Pulmonary artery endothelial cell (primary cell): ENCODE measurements around the gene PIEZO1. TPM values are rescaled to one million over a fixed set of nuclear protein-coding genes. Genes with fewer than 3 reads are reported as not detected.
"Not testable (repeated sequence)": the region's sequence is repeated elsewhere in the genome, so short reads cannot be mapped to it uniquely, and the experiment has no call there.

Experiments used
- DNase-seq: peaks from one replicate; pipeline ENCODE4 v3.0.0-alpha.2; 2011; ENCODE audit warnings: low read depth, low spot score
- total RNA-seq: library from RNA; depleted of rRNA; stranded (reverse); fragments of >200 nt; gene quantifications from 2 replicates; pipeline ENCODE4 v1.2.3, GENCODE V29; 2014

PIEZO1 gene
- total RNA-seq, 1 donor from 2014 or later = 254 TPM

DNA sequence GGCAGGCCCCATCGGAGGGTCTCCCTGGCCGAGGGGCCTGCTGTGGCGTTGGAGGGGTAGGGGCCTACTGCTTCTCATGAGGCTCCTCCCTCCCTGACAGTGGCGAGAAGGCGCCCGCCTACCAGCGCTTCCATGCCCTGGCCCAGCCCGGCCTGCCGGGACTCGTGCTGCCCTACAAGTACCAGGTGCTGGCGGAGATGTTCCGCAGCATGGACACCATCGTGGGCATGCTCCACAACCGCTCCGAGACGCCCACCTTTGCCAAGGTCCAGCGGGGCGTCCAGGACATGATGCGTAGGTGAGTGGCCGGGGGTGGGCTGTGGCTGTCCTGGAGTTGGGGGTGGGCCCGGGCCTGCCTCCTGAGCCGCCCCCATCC is 20.3 kb upstream of the PIEZO1 start:
- DNase-seq = no peak

GRCh38 chr16:88804552-88805339 is 19.7 kb upstream of the PIEZO1 start:
- DNase-seq = no peak

DNA sequence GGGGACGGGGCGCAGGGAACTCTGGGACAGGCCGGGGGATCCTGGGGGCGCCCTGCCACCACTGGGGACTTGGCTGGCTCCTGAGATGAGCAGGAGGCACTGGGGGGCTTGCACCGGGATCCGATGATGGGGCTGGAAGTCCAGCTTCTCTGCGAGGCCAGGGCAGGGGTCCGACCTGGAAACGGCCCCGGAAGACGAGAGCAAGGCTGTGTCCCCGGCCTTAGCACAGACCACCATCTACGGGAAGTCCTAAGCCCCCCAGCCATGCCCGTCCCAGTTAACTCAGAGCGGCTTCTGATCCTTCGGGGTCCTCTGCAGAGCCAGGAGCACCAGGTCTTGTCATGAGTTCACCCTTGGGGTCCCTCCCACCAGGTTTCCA is 19.1 kb upstream of the PIEZO1 start:
- no peak for DNase-seq

DNA sequence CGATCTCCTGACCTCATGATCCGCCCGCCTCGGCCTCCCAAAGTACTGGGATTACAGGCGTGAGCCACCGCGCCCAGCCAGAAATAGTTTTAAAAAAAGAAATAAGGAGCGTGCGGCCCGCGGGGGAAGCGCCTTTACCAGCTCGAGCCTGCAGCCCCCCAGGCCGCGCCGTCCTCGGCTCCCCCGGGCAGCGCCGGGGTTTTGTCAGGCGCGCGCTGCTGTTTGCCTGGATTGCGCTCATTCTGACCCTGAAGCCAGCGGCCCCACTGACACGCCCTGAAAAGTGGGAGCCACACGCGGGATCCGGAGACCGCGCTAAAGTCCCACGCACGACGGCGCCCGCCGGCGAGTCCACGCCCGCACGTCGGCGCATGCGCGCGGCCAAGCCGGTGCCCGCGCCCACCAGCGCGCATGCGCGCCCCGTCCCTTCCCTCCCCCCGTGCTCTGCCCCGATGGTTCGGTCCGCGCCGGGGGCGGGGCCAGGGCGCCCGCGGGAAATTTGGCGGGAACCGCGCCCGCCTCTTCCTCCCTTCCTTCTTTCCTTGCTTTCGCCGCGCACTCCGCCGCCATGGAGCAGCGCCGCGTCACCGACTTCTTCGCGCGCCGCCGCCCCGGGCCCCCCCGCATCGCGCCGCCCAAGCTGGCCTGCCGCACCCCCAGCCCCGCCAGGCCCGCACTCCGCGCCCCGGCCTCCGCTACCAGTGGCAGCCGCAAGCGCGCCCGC is 18.4 kb upstream of the PIEZO1 start, which contains the start of gene CDT1:
CDT1 (plus strand) TSS at position 526 of the 724 bp plus-strand sequence; CDS start at position 569, 43 bp downstream.
- no peak for DNase-seq

DNA sequence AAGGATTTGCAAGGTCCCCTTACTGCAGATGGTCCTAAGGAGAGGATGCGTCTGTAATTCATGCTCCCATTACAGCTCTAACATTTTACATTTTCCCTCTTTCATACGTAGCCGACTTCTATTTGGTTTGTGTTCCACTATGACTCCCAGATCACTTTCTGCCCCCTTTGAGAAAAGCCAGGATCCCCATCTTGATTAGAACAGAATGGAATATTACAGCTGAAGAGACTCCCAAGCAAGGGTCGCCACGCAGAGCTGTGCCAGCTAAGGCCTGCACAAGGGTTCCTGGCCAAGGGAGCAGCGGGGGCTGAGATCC is 15.2 kb upstream of the PIEZO1 start:
- no peak for DNase-seq

DNA sequence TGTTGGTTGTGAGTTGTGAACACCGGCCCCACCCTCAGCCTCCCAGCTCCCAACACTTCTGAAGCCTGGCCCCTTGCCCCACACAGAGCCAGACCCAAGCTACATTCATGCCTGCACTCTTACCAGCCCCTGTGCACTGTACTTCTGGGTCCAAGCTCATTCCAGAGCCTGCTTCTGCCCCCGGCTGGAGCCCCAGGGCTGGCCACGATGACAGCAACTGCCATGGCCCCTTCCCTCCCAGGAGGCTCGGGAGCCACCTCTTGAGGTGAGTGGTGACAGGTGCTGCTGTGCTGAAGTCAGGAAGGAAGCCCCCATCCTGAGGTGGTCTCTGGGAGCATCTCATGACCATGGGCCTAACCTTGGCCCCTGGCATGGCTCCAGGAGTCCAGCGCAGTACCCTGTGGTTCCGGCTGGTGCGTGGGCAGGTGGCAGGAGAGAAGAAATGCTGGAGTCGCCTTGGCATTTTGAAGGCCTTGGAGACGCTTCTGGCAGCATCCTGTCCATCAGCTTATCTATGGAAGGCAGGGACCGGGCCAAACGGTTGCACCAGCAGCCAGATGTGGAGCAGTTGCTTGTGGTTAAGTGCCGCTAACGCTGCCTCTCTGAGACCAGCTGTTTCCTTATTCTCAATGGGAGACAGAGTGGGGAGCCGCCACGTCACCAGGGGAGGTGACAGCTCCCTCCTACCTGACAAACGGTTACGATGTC is 14.7 kb upstream of the PIEZO1 start:
- DNase-seq = no peak

- no peak for DNase-seq
These were observed 13.9 kb upstream of the PIEZO1 start for GRCh38 chr16:88798772-88799455.

DNA sequence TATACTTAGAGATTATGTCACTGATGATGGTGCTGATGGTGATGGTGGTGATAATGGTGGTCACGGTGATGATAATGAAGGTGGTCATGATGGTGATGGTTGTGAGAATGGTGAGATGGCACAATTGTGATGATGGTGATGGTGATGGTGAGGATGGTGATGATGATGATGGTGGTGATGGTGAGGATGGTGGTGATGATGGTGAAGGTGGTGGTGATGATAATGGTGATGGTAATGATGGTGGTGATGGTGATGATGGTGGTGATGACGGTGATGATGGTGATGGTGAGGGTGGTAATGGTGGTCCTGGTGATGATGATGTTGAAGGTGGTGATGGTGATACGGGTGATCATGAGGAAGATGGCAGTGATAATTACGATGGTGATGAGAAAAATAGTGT is 13.1 kb upstream of the PIEZO1 start:
- DNase-seq = no peak

- DNase-seq = no peak
These were observed 11.3 kb upstream of the PIEZO1 start for GRCh38 chr16:88796278-88796677.

- no peak for DNase-seq
These were observed 8.4 kb upstream of the PIEZO1 start for GRCh38 chr16:88793251-88793954.

- DNase-seq = no peak
These were observed 7.7 kb upstream of the PIEZO1 start for GRCh38 chr16:88792668-88793250.

DNA sequence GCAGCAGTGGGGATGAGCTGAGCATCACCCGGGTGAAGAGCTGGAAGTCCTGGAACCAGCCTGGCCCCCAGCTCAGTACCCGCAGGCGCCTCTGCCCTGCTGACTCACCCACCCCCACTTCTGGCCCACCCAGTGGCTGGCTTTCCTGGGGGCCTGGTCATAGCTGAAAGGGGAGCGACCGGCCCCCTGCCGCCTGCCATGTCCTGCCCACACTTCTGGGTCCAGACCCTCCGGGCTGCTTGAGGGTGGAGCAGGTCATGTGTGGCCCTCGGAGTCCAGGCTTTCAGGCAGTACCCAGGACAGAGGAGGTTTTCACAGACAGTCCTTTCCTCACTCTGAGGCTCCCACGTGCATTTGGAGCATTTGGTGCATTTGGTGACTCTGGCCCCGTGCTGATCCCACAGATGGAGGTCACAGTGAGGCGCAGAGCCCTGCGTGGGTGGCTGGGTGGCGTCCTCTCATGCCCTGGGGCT is 7.1 kb upstream of the PIEZO1 start:
- no peak for DNase-seq

DNA sequence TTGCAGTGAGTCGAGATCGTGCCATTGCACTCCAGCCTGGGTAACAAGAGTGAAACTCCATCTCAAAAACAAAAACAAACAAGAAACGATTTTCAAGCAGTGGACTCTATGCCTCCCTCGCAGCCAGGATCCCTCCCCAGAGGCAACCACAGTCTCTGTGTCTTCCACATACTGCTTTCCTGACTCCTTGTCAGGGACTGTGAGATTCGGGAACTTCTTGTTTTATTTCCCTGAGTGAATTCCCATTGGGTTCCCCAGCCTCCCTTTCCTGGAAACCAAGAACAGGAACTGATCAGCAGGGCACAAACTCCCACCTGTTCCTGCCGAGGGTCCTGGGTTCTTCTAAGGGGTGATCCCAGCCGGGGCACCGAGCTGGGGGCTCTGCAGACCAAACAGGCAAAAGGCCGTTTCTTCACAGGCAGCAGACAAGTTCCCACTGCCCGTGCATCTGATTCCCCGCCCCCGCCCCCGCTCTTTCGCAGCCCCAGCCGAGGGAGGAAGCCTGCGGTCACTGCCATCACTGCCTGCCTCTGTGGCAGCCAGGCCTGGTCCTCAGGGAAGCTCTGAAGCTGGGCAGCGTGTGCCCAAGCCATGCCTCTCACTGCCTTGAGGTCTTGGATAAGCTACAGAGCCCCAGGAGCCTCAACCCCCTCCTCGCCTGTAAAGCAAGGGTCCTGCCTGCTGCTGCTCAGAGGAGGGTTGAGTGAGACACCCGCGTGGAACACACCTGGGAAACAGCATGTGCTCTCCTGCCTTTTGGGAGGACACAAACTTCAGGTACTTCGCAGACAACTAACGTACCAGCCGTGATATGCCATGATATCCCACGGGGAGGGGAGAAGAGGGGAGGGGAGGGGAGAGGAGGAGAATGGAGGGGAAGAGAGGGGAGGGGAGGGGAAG is 5.5 kb upstream of the PIEZO1 start:
- DNase-seq = no peak

- DNase-seq = no peak
These were observed 4.6 kb upstream of the PIEZO1 start for GRCh38 chr16:88789594-88789993.

GRCh38 chr16:88788749-88789148 is 3.7 kb upstream of the PIEZO1 start:
- DNase-seq = not testable (repeated sequence)

GRCh38 chr16:88787579-88788314 is 2.7 kb upstream of the PIEZO1 start:
- no peak for DNase-seq

- no peak for DNase-seq
These were observed 239 bp downstream of the PIEZO1 start for GRCh38 chr16:88784856-88785105.

- no peak for DNase-seq
These were observed 755 bp downstream of the PIEZO1 start for GRCh38 chr16:88784074-88784855.
